Body of pancreas (tissue), 4 donors: Measurements from ENCODE around the gene FOLR2. TPM values are rescaled to one million over a fixed set of nuclear protein-coding genes. Genes with fewer than 3 reads are reported as not detected.
"Not testable (repeated sequence)": the region's sequence is repeated elsewhere in the genome, so short reads cannot be mapped to it uniquely, and the experiment has no call there.

ENCODE experiments used
- ATAC-seq: fragments of 150-250 bp; one replicate; pipeline ENCODE4 v1.9.1; 2016
- DNase-seq, 4 donors: peaks; one replicate each; pipeline ENCODE4 v3.0.0-alpha.2; 2019
- H3K27ac ChIP-seq, 4 donors: fragments of 200-600 bp; sonication (generic); 1 replicate in 3 of 4; 2 replicates in 1 of 4; pipeline versions ENCODE4 v1.5.1 to v1.6.1; 2016 to 2019; ENCODE audit warnings: mild to moderate bottlenecking in 1 of 4, mixed read lengths in 1 of 4, moderate library complexity in 1 of 4
- H3K27me3 ChIP-seq, 2 donors: fragments of 200-600 bp; sonication (generic); one replicate each; pipeline ENCODE4 v1.6.0; 2016; ENCODE audit warnings: mild to moderate bottlenecking in 1 of 2
- H3K36me3 ChIP-seq, 2 donors: fragments of 200-600 bp; sonication (generic); replicated peaks in 1 of 2; 2 replicates each; pipeline ENCODE4 v1.5.1; 2016; ENCODE audit warnings: low read depth in 2 of 2; ENCODE audit not compliant: insufficient read depth in 1 of 2
- H3K4me1 ChIP-seq: fragments of 200-600 bp; sonication (generic); one replicate; pipeline ENCODE4 v1.6.0; 2016
- H3K4me3 ChIP-seq, 2 donors: fragments of 200-600 bp; sonication (generic); 1 replicate in 1 of 2; 2 replicates in 1 of 2; pipeline ENCODE4 v1.5.1; 2016 to 2019
- H3K9me3 ChIP-seq, 3 donors: fragments of 200-600 bp; sonication (generic); 1 replicate in 2 of 3; 2 replicates in 1 of 3; pipeline ENCODE4 v1.5.1; 2016
- CTCF ChIP-seq, 7 experiments: fragments of 450-650 bp in 4 of 7; fragments of 200-600 bp in 3 of 7; sonication (generic) in 3 of 7; IDR thresholded peaks; one replicate each; pipeline ENCODE4 v1.5.1; 2016 to 2019; ENCODE audit warnings: antibody characterized with exemption in 7 of 7
- POLR2A ChIP-seq, 3 donors: fragments of 450-650 bp; IDR thresholded peaks; one replicate each; pipeline ENCODE4 v1.6.1; 2016; ENCODE audit warnings: antibody characterized with exemption in 3 of 3, mild to moderate bottlenecking in 2 of 3
- WGBS, 2 donors: methylation state at CpG; one replicate each; pipeline ENCODE4 v1.1.5; 2017; 5-methylcytosine and 5-hydroxymethylcytosine counted together
- intact Hi-C: fragments of 100-400 bp; cut with DNase I; formaldehyde crosslinking; loops from one replicate; pipeline ENCODE4 v1.15.1; 2023
- total RNA-seq, 2 donors: library from RNA; depleted of rRNA; stranded (reverse); fragments of >200 nt; gene quantifications; one replicate each; pipeline ENCODE4 v1.1.0, GENCODE V29; 2016

The FOLR2 gene
- total RNA-seq, 2 donors from 2014 or later = 11.4 to 49.1 TPM

- H3K9me3 ChIP-seq = no peaks in the 10 kb centered on the region
- 92% methylated on average over 6 of the region's 6 CpGs; no CpG with 5 or more reads in 1 of the 2 donors for WGBS, 2 donors
- no peak for DNase-seq
- ATAC-seq = no peak
- H3K27me3 ChIP-seq = no peaks in the 10 kb centered on the region
- H3K27ac ChIP-seq = no peak overlapping the region
- H3K4me3 ChIP-seq = no peak overlapping the region
- no peaks in the 10 kb centered on the region for H3K36me3 ChIP-seq
- no peak for TF ChIP-seq POLR2A (IDR thresholded peaks at IDR 0.05)
- intact Hi-C loops = no loop called here
- H3K4me1 ChIP-seq = no peaks in the 10 kb centered on the region
Measured at GRCh38 chr11:72177656-72178055, 38.9 kb upstream of the FOLR2 start.

GRCh38 chr11:72179049-72179803 lies 37.4 kb upstream of the FOLR2 start:
- intact Hi-C loops = no loop called here
- ATAC-seq = no peak
- Histone ChIP-seq H3K4me1 (no peaks in the 10 kb centered on the region), H3K27ac (no peak overlapping the region), H3K4me3 (no peak overlapping the region), H3K9me3 (no peaks in the 10 kb centered on the region), H3K27me3 (no peaks in the 10 kb centered on the region), H3K36me3 (no peaks in the 10 kb centered on the region)
- 63 to 69% methylated on average over 7 of the region's 7 CpGs for WGBS, 2 donors
- DNase-seq = no peak
- TF ChIP-seq POLR2A (IDR thresholded peaks at IDR 0.05) (no peak), CTCF (IDR thresholded peaks at IDR 0.05) (no peak)

- Histone ChIP-seq H3K36me3 (no peaks in the 10 kb centered on the region), H3K27me3 (no peaks in the 10 kb centered on the region), H3K4me1 (no peaks in the 10 kb centered on the region), H3K27ac (no peak overlapping the region), H3K4me3 (no peak overlapping the region), H3K9me3 (no peaks in the 10 kb centered on the region)
- TF ChIP-seq POLR2A (IDR thresholded peaks at IDR 0.05) (no peak), CTCF (IDR thresholded peaks at IDR 0.05) (no peak)
- intact Hi-C loops = no loop called here
- no peak for ATAC-seq
- 53 to 57% methylated on average over 4 of the region's 4 CpGs for WGBS, 2 donors
- no peak for DNase-seq
Measured at GRCh38 chr11:72179804-72180396, 36.7 kb upstream of the FOLR2 start.

- H3K36me3 ChIP-seq, H3K27me3 ChIP-seq, H3K4me1 ChIP-seq, H3K9me3 ChIP-seq, intact Hi-C loops, ATAC-seq, DNase-seq, H3K4me3 ChIP-seq, H3K27ac ChIP-seq: not testable (repeated sequence)
- 57 to 58% methylated on average over 6 to 7 of the region's 7 CpGs for WGBS, 2 donors
Measured at GRCh38 chr11:72180892-72181552, 35.6 kb upstream of the FOLR2 start.

GRCh38 chr11:72181553-72181958 lies 35.0 kb upstream of the FOLR2 start:
- H3K27me3 ChIP-seq, ATAC-seq, H3K27ac ChIP-seq, H3K9me3 ChIP-seq, H3K36me3 ChIP-seq, intact Hi-C loops, H3K4me3 ChIP-seq, H3K4me1 ChIP-seq, DNase-seq: not testable (repeated sequence)
- 63 to 71% methylated on average over 3 of the region's 3 CpGs for WGBS, 2 donors

- intact Hi-C loops = no loop called here
- 79 to 81% methylated on average over 1 of the region's 1 CpG for WGBS, 2 donors
- TF ChIP-seq POLR2A (IDR thresholded peaks at IDR 0.05) (no peak), CTCF (IDR thresholded peaks at IDR 0.05) (no peak)
Measured at GRCh38 chr11:72188267-72188666, 28.3 kb upstream of the FOLR2 start.

More at GRCh38 chr11:72188267-72188666, 28.3 kb upstream of the FOLR2 start:
- ATAC-seq = no peak
- Histone ChIP-seq H3K27ac (no peak overlapping the region), H3K4me3 (no peak overlapping the region), H3K4me1 (peaks cover 10% of the 10 kb centered on the region), H3K36me3 (no peaks in the 10 kb centered on the region), H3K9me3 (no peaks in the 10 kb centered on the region), H3K27me3 (no peaks in the 10 kb centered on the region)
- DNase-seq = no peak
